ENCODE measurements around the gene GTF3C1. TPM values are rescaled to one million over a fixed set of nuclear protein-coding genes. Genes with fewer than 3 reads are reported as not detected.
A peak's percentile ranks its signal among the peaks of the same experiment; 100 is the strongest.

Gene GTF3C1
- total RNA-seq, 2 donors from 2014 or later = 51.9 to 83.2 TPM

DNA sequence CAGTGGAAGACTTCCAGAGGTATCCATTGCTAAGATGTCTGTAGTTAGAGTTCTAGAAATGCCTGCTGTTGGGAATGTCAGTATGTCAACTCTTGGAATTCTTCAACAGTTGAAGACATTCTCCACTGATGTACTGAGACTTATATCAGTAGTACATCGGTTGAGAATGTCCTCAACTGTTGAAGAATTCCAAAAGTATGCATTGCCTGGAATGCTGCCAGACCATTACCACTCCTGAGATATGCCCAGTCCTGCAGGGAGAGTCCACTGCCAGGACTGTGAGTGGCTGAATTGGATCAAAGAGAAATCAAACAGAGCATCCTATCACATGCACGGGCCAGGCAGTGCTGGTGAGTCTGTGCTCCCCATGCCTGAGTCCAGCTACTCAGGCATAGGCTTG, 105.7 kb downstream of the GTF3C1 start:
- H3K36me3 ChIP-seq = no peaks in the 10 kb centered on the region

DNA sequence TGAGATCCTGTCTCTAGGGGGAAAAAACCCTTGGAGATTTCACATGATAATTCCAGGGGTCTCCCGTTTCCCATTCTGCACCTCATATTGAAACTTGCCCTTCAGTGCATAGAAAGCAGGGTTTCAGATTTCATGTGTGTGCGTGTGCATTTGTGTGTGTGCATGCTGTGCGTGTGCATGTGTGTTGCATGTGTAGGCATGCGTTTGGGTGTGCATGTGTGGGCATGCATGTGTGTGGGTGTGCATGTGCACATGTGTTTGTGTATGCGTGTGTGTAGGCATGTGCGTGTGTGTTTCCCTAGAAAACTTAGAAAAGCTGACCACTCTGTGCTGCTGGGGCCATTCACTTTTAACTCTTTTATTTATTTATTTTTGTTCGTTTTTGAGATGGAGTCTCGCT, 107.7 kb downstream of the GTF3C1 start:
- DNase-seq (ENCODE audit: low spot score) (no peak), ATAC-seq (ENCODE audit: insufficient number of reproducible peaks, low FRiP score, low read depth) (no peak)
- no peaks in the 10 kb centered on the region for H3K27me3 ChIP-seq (replicated peaks; ENCODE audit: insufficient read depth)
- H3K4me3 ChIP-seq = no peak overlapping the region
- no peaks in the 10 kb centered on the region for H3K36me3 ChIP-seq
- H3K27ac ChIP-seq = no peak overlapping the region
- TF ChIP-seq, protein P1, sequence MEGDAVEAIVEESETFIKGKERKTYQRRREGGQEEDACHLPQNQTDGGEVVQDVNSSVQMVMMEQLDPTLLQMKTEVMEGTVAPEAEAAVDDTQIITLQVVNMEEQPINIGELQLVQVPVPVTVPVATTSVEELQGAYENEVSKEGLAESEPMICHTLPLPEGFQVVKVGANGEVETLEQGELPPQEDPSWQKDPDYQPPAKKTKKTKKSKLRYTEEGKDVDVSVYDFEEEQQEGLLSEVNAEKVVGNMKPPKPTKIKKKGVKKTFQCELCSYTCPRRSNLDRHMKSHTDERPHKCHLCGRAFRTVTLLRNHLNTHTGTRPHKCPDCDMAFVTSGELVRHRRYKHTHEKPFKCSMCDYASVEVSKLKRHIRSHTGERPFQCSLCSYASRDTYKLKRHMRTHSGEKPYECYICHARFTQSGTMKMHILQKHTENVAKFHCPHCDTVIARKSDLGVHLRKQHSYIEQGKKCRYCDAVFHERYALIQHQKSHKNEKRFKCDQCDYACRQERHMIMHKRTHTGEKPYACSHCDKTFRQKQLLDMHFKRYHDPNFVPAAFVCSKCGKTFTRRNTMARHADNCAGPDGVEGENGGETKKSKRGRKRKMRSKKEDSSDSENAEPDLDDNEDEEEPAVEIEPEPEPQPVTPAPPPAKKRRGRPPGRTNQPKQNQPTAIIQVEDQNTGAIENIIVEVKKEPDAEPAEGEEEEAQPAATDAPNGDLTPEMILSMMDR (IDR thresholded peaks at IDR 0.05) = no peak
- no peaks in the 10 kb centered on the region for H3K4me1 ChIP-seq (ENCODE audit: control insufficient read depth in 1 of 2, low read depth in 2 of 2)
- H3K9me3 ChIP-seq = peaks cover 12% of the 10 kb centered on the region

More for the DNA sequence above, 105.7 kb downstream of the GTF3C1 start:
- H3K27ac ChIP-seq = no peak overlapping the region
- H3K9me3 ChIP-seq = peaks cover 12% of the 10 kb centered on the region
- no peaks in the 10 kb centered on the region for H3K4me1 ChIP-seq (ENCODE audit: control insufficient read depth in 1 of 2, low read depth in 2 of 2)
- H3K27me3 ChIP-seq (replicated peaks; ENCODE audit: insufficient read depth) = no peaks in the 10 kb centered on the region
- TF ChIP-seq, protein P1 (IDR thresholded peaks at IDR 0.05) = no peak
- ATAC-seq (ENCODE audit: insufficient number of reproducible peaks, low FRiP score, low read depth) = no peak
- DNase-seq (ENCODE audit: low spot score) = no peak
- H3K4me3 ChIP-seq = no peak overlapping the region

DNA sequence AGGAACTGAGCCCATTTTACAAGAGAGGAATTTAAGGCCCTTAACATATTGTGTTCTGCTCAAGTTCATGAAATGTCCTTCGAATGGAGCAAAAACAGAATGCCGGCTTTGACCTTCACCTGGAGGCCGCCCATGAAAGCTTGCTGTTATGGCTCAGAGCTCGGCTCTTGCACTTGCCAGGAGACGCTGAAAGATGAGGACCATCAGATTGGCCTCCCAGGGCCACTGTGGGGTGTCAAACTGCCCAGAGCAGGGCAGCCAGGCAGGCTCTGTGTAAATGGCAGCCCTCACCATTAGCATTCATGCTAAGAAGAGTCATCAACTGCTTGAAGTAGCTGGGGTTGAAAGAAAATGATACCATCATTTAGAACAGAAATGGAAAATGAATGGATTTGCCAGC, 108.4 kb downstream of the GTF3C1 start:
- ATAC-seq (ENCODE audit: insufficient number of reproducible peaks, low FRiP score, low read depth) (no peak), DNase-seq (ENCODE audit: low spot score) (no peak)
- H3K27me3 ChIP-seq (replicated peaks; ENCODE audit: insufficient read depth) = no peaks in the 10 kb centered on the region
- H3K36me3 ChIP-seq = no peaks in the 10 kb centered on the region
- H3K27ac ChIP-seq = no peak overlapping the region
- TF ChIP-seq, protein P1 (IDR thresholded peaks at IDR 0.05) = no peak
- H3K4me1 ChIP-seq (ENCODE audit: control insufficient read depth in 1 of 2, low read depth in 2 of 2) = no peaks in the 10 kb centered on the region
- no peak overlapping the region for H3K4me3 ChIP-seq
- peaks cover 12% of the 10 kb centered on the region for H3K9me3 ChIP-seq

DNA sequence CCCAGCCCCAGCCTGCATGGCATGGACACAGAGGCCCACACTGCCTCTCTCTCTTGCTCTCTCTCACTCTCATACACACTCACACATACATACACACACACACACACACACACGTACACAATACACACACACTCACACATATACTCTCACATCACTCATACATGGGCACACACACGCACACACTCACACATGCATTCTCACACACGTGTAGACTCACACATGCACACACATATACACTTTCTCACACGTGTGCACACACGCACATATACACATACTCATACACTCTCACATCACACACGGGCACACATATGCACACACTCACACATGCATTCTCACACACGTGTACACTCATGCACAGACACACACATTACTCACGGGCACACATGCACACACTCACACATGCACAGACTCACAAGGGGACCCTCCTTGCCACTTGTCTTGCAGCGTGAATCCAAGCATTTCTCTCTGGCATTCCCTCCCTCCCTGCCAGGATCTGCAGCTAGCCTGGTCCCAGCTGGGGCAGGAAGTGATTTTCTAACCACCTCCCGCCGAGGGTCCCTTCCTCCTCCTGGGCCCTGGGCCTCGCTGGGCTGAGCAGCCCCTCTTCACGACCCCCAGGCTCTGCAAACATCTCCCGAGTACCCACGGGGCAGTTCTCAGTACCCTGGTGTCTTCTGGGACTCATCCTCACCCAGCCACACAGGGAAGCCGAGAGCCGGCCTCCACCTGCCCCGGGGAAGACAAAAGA, 110.3 kb downstream of the GTF3C1 start:
- Histone ChIP-seq H3K36me3 (no peaks in the 10 kb centered on the region), H3K27ac (no peak overlapping the region), H3K4me1 (ENCODE audit: control insufficient read depth in 1 of 2, low read depth in 2 of 2) (no peaks in the 10 kb centered on the region), H3K27me3 (replicated peaks; ENCODE audit: insufficient read depth) (no peaks in the 10 kb centered on the region), H3K4me3 (no peak overlapping the region), H3K9me3 (peaks cover 5% of the 10 kb centered on the region)
- TF ChIP-seq, protein P1 (IDR thresholded peaks at IDR 0.05) = no peak
- ATAC-seq (ENCODE audit: insufficient number of reproducible peaks, low FRiP score, low read depth) (peak; percentile 49), DNase-seq (ENCODE audit: low spot score) (no peak)

DNA sequence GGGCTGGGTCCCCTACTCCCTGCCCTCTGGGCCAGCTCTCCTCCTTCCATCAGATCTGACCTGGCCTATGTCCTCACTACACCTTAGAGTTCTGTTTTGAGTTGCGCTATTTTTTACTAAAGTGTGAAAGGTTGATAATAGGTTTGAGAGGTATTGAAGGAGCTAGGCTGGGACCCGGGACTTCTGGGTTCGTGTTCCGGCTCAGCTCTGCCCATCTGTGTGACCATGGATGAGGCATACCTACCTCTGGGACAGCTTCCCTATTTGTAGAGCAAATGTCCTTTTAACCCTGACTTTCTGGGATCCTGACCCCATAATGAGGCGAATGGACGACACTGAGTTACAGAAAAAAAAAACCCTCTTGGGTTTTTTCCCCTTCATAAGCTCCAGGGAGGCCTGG, 111.8 kb downstream of the GTF3C1 start:
- Histone ChIP-seq H3K27ac (no peak overlapping the region), H3K4me1 (ENCODE audit: control insufficient read depth in 1 of 2, low read depth in 2 of 2) (no peaks in the 10 kb centered on the region), H3K4me3 (no peak overlapping the region), H3K9me3 (no peaks in the 10 kb centered on the region), H3K27me3 (replicated peaks; ENCODE audit: insufficient read depth) (no peaks in the 10 kb centered on the region), H3K36me3 (no peaks in the 10 kb centered on the region)
- TF ChIP-seq, protein P1 (IDR thresholded peaks at IDR 0.05) = no peak
- ATAC-seq (ENCODE audit: insufficient number of reproducible peaks, low FRiP score, low read depth) (no peak), DNase-seq (ENCODE audit: low spot score) (no peak)

All from thoracic aorta (tissue), 2 donors.